SK-N-MC (cell line): ENCODE results near the gene COL3A1.

Experiments
- EZH2 ChIP-seq: fragments of 200-600 bp; sonication (generic); IDR thresholded peaks from one replicate; pipeline ENCODE4 v1.6.1; 2017; ENCODE audit warnings: antibody characterized with exemption
- FOXP2 ChIP-seq: optimal IDR thresholded peaks from 2 replicates; pipeline ENCODE3; 2011; ENCODE audit warnings: mild to moderate bottlenecking, moderate library complexity; ENCODE audit not compliant: insufficient read depth; ENCODE audit errors: extremely low read length, control extremely low read depth
- POLR2AphosphoS5 ChIP-seq: IDR thresholded peaks from 2 replicates; pipeline ENCODE4 v1.6.1; 2012; ENCODE audit warnings: mild to moderate bottlenecking, low read depth, low read length, borderline replicate concordance

DNA sequence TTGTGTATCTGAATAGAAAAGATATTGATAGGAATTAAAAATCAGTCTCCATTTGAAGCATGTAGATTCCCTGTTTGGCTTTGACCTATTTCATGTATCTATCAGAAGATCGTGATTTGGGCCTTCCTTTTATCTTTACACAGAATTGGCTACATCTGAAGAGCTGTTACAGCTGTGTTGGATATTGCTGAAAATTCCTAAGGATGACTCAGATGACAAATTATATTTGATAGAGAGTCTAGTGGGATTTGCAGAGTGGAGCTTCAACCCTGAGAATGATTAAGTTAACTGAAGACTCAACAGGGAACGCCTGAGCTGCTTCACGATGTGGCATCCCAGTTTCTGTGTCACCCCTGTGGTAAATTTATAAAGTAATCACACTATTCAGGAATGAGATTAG lies 4.9 kb upstream of the COL3A1 start:
- TF ChIP-seq EZH2 (no peak), POLR2AphosphoS5 (no peak), FOXP2 (no peak)
